ENCODE measurements around the gene DPP9. TPM values are rescaled to one million over a fixed set of nuclear protein-coding genes. Genes with fewer than 3 reads are reported as not detected.
A peak's percentile ranks its signal among the peaks of the same experiment; 100 is the strongest.

Gene DPP9
- total and polyA plus RNA-seq, 2 of the 13 experiments (the other 11 are each of a cell fraction or from before 2014, with no cell fraction given), result 8.4 to 25.8 TPM

GRCh38 chr19:4636151-4636717, 87.4 kb downstream of the DPP9 start (continued):
- no peak for TF ChIP-seq DMTF1 (CRISPR knock-in tag; IDR thresholded peaks at IDR 0.05)
- peak; percentile 35; the same call in 1 of the 2 replicates for TF ChIP-seq MAX (IDR thresholded peaks at IDR 0.05)
- TF ChIP-seq DBP (CRISPR knock-in tag; IDR thresholded peaks at IDR 0.05; ENCODE audit: not compliant biosample characterization), result peak; percentile 34
- TF ChIP-seq ZNF407 (CRISPR knock-in tag; IDR thresholded peaks at IDR 0.05; ENCODE audit: not compliant biosample characterization), result peak; percentile 30
- TF ChIP-seq ZNF326 (CRISPR knock-in tag; IDR thresholded peaks at IDR 0.05; ENCODE audit: borderline replicate concordance), result no peak
- TF ChIP-seq, protein P1, sequence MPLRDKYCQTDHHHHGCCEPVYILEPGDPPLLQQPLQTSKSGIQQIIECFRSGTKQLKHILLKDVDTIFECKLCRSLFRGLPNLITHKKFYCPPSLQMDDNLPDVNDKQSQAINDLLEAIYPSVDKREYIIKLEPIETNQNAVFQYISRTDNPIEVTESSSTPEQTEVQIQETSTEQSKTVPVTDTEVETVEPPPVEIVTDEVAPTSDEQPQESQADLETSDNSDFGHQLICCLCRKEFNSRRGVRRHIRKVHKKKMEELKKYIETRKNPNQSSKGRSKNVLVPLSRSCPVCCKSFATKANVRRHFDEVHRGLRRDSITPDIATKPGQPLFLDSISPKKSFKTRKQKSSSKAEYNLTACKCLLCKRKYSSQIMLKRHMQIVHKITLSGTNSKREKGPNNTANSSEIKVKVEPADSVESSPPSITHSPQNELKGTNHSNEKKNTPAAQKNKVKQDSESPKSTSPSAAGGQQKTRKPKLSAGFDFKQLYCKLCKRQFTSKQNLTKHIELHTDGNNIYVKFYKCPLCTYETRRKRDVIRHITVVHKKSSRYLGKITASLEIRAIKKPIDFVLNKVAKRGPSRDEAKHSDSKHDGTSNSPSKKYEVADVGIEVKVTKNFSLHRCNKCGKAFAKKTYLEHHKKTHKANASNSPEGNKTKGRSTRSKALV (CRISPR knock-in tag; IDR thresholded peaks at IDR 0.05), result 0 out of 2 replicates have a peak, but pooled peaks have one; percentile 25
- peak; percentile 36; the same call in 1 of the 2 replicates for TF ChIP-seq ZNF605 (CRISPR knock-in tag; IDR thresholded peaks at IDR 0.05)
- peak; percentile 49; the same call in 1 of the 2 replicates for TF ChIP-seq TFDP2 (CRISPR knock-in tag; IDR thresholded peaks at IDR 0.05)
- no peak for TF ChIP-seq ARNT2 (CRISPR knock-in tag; IDR thresholded peaks at IDR 0.05; ENCODE audit: low read depth)
- TF ChIP-seq NFE2 (CRISPR knock-in tag; IDR thresholded peaks at IDR 0.05), result no peak
- TF ChIP-seq FLYWCH1 (CRISPR knock-in tag; IDR thresholded peaks at IDR 0.05), result no peak
- TF ChIP-seq RARG (CRISPR knock-in tag; IDR thresholded peaks at IDR 0.05; ENCODE audit: low read depth), result no peak
- no peak for TF ChIP-seq ZNF562 (CRISPR knock-in tag; IDR thresholded peaks at IDR 0.05; ENCODE audit: borderline replicate concordance)
- no peak for TF ChIP-seq SPEN (CRISPR knock-in tag; IDR thresholded peaks at IDR 0.05; ENCODE audit: low read depth)
